ENCODE measurements around the gene HSD17B2.

Gene HSD17B2

DNA sequence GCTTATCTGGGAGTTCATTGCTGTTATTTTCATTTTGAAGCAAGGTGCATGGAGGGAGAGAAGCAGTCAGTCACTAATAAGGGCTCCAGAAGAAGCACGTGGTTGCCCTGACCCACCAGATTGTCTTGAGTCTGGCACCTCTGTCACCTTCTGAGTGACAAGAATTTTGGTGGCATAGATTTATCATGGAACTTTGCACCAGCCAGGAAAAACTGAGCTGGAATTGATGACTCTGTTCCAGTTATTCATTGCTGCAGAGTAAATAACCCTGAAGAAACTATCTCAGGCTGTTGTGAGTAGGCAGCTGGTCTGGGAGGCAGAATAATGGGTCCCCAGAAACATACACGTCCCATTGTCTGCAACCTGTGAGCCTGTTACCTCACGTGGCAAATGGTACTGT lies 44.8 kb downstream of the HSD17B2 start:
- no peak for TF ChIP-seq FOXM1 (IDR thresholded peaks at IDR 0.05; ENCODE audit: borderline replicate concordance, low read depth)
- TF ChIP-seq NFIC (IDR thresholded peaks at IDR 0.05), result no peak
- TF ChIP-seq CREB1 (IDR thresholded peaks at IDR 0.05; ENCODE audit: low read depth), result no peak
- TF ChIP-seq ZBTB7A (IDR thresholded peaks at IDR 0.05; ENCODE audit: low read depth), result no peak
- no peak for TF ChIP-seq MAX (IDR thresholded peaks at IDR 0.05)
- no peak for TF ChIP-seq TEAD4 (IDR thresholded peaks at IDR 0.05)
- TF ChIP-seq, protein P1, sequence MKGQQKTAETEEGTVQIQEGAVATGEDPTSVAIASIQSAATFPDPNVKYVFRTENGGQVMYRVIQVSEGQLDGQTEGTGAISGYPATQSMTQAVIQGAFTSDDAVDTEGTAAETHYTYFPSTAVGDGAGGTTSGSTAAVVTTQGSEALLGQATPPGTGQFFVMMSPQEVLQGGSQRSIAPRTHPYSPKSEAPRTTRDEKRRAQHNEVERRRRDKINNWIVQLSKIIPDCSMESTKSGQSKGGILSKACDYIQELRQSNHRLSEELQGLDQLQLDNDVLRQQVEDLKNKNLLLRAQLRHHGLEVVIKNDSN (IDR thresholded peaks at IDR 0.05), result no peak
- TF ChIP-seq RAD21 (IDR thresholded peaks at IDR 0.05; ENCODE audit: low read depth), result no peak
- no peak for TF ChIP-seq TCF12 (IDR thresholded peaks at IDR 0.05; ENCODE audit: low read depth)
- no peak for TF ChIP-seq YY1 (IDR thresholded peaks at IDR 0.05; ENCODE audit: low read depth)
- TF ChIP-seq EGR1 (IDR thresholded peaks at IDR 0.05), result no peak

GRCh38 chr16:82081264-82081663 lies 46.2 kb downstream of the HSD17B2 start:
- TF ChIP-seq MAX (IDR thresholded peaks at IDR 0.05) (no peak), TEAD4 (IDR thresholded peaks at IDR 0.05) (no peak), NFIC (IDR thresholded peaks at IDR 0.05) (no peak), FOXM1 (IDR thresholded peaks at IDR 0.05; ENCODE audit: borderline replicate concordance, low read depth) (no peak), CEBPB (IDR thresholded peaks at IDR 0.05) (no peak), TCF12 (IDR thresholded peaks at IDR 0.05; ENCODE audit: low read depth) (no peak), CREB1 (IDR thresholded peaks at IDR 0.05; ENCODE audit: low read depth) (no peak), EGR1 (IDR thresholded peaks at IDR 0.05) (no peak), EP300 (IDR thresholded peaks at IDR 0.05; ENCODE audit: borderline replicate concordance) (no peak), ZBTB7A (IDR thresholded peaks at IDR 0.05; ENCODE audit: low read depth) (no peak), YY1 (IDR thresholded peaks at IDR 0.05; ENCODE audit: low read depth) (no peak), TAF1 (IDR thresholded peaks at IDR 0.05; ENCODE audit: low read depth) (no peak), RAD21 (IDR thresholded peaks at IDR 0.05; ENCODE audit: low read depth) (no peak)
- TF ChIP-seq, protein P2, sequence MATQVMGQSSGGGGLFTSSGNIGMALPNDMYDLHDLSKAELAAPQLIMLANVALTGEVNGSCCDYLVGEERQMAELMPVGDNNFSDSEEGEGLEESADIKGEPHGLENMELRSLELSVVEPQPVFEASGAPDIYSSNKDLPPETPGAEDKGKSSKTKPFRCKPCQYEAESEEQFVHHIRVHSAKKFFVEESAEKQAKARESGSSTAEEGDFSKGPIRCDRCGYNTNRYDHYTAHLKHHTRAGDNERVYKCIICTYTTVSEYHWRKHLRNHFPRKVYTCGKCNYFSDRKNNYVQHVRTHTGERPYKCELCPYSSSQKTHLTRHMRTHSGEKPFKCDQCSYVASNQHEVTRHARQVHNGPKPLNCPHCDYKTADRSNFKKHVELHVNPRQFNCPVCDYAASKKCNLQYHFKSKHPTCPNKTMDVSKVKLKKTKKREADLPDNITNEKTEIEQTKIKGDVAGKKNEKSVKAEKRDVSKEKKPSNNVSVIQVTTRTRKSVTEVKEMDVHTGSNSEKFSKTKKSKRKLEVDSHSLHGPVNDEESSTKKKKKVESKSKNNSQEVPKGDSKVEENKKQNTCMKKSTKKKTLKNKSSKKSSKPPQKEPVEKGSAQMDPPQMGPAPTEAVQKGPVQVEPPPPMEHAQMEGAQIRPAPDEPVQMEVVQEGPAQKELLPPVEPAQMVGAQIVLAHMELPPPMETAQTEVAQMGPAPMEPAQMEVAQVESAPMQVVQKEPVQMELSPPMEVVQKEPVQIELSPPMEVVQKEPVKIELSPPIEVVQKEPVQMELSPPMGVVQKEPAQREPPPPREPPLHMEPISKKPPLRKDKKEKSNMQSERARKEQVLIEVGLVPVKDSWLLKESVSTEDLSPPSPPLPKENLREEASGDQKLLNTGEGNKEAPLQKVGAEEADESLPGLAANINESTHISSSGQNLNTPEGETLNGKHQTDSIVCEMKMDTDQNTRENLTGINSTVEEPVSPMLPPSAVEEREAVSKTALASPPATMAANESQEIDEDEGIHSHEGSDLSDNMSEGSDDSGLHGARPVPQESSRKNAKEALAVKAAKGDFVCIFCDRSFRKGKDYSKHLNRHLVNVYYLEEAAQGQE (IDR thresholded peaks at IDR 0.05; ENCODE audit: low read depth), result no peak
- TF ChIP-seq, protein P1 (IDR thresholded peaks at IDR 0.05), result no peak

GRCh38 chr16:82082097-82082496 lies 47.0 kb downstream of the HSD17B2 start:
- TF ChIP-seq TAF1 (IDR thresholded peaks at IDR 0.05; ENCODE audit: low read depth) (no peak), FOXM1 (IDR thresholded peaks at IDR 0.05; ENCODE audit: borderline replicate concordance, low read depth) (no peak), EP300 (IDR thresholded peaks at IDR 0.05; ENCODE audit: borderline replicate concordance) (no peak), CREB1 (IDR thresholded peaks at IDR 0.05; ENCODE audit: low read depth) (no peak), ZBTB7A (IDR thresholded peaks at IDR 0.05; ENCODE audit: low read depth) (no peak), MAX (IDR thresholded peaks at IDR 0.05) (no peak), NFIC (IDR thresholded peaks at IDR 0.05) (no peak), YY1 (IDR thresholded peaks at IDR 0.05; ENCODE audit: low read depth) (no peak), CEBPB (IDR thresholded peaks at IDR 0.05) (no peak), TEAD4 (IDR thresholded peaks at IDR 0.05) (no peak), RAD21 (IDR thresholded peaks at IDR 0.05; ENCODE audit: low read depth) (no peak), EGR1 (IDR thresholded peaks at IDR 0.05) (no peak), TCF12 (IDR thresholded peaks at IDR 0.05; ENCODE audit: low read depth) (no peak)
- TF ChIP-seq, protein P1 (IDR thresholded peaks at IDR 0.05), result no peak
- TF ChIP-seq, protein P2 (IDR thresholded peaks at IDR 0.05; ENCODE audit: low read depth), result no peak

GRCh38 chr16:82082543-82083244 lies 47.6 kb downstream of the HSD17B2 start:
- no peak for TF ChIP-seq CEBPB (IDR thresholded peaks at IDR 0.05)
- no peak for TF ChIP-seq MAX (IDR thresholded peaks at IDR 0.05)
- TF ChIP-seq TCF12 (IDR thresholded peaks at IDR 0.05; ENCODE audit: low read depth), result no peak
- no peak for TF ChIP-seq RAD21 (IDR thresholded peaks at IDR 0.05; ENCODE audit: low read depth)
- TF ChIP-seq CREB1 (IDR thresholded peaks at IDR 0.05; ENCODE audit: low read depth), result no peak
- no peak for TF ChIP-seq TAF1 (IDR thresholded peaks at IDR 0.05; ENCODE audit: low read depth)
- no peak for TF ChIP-seq EGR1 (IDR thresholded peaks at IDR 0.05)
- TF ChIP-seq TEAD4 (IDR thresholded peaks at IDR 0.05), result no peak
- no peak for TF ChIP-seq NFIC (IDR thresholded peaks at IDR 0.05)
- no peak for TF ChIP-seq YY1 (IDR thresholded peaks at IDR 0.05; ENCODE audit: low read depth)
- no peak for TF ChIP-seq EP300 (IDR thresholded peaks at IDR 0.05; ENCODE audit: borderline replicate concordance)
- TF ChIP-seq FOXM1 (IDR thresholded peaks at IDR 0.05; ENCODE audit: borderline replicate concordance, low read depth), result no peak
- TF ChIP-seq, protein P2 (IDR thresholded peaks at IDR 0.05; ENCODE audit: low read depth), result no peak
- TF ChIP-seq, protein P1 (IDR thresholded peaks at IDR 0.05), result no peak
- no peak for TF ChIP-seq ZBTB7A (IDR thresholded peaks at IDR 0.05; ENCODE audit: low read depth)
